ENCODE measurements around the gene MCMBP. TPM values are rescaled to one million over a fixed set of nuclear protein-coding genes. Genes with fewer than 3 reads are reported as not detected.

Gene MCMBP
- total RNA-seq, 1 experiment from 2014 or later = 60.6 TPM

DNA sequence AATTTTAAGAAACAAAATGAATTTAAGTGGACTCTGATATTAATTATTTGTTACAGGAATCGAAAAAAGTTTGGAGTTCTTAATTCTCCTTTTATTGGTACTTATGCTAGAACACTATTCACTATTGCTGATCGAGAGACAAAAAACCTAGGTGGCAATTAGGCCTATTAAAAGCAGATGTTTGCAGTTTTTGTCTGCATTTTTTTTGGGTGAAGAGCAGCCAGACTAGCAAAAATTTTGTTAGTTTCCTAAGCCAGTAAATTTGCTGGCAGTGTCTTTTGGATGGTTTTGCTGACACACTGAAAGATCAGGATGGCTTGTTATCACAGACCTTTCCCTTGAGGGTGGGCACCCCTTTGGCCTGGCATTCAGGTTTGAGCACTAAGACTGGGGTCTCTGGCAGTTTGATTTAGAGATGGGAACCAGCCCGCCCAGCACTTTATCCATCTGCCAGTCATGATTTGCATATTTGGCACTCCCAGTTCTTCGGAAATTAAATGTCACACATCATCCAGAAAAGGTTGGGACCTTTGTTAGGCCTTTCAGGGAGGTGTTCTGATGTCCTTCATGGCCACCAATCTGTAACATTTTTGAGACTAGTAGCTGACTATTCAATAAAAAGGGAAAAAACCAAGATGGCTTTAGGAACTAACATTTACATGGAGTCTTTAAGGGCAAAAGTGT, 89.5 kb downstream of the MCMBP start:
- no peak for DNase-seq (ENCODE audit: low read depth)

DNA sequence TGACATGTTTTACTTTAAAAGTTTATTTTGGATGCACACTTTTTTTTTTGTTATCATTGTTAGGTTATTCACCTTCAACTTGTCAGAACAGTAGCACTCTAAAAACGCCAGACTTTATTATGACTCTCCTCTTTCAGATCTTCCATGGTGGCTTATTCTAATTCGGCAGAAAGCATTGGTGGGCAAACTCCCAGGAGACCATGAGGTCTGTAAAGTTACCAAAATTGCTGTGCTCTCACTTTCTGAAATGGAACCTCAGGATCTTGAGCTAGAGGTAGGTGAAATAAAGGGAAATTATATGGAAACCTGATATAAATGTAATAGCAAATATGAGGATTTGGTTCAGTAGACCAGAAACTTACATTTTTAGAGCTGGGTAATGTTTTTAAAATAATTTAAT, 91.1 kb downstream of the MCMBP start:
- DNase-seq (ENCODE audit: low read depth) = no peak

GRCh38 chr10:119780879-119781480, 91.7 kb downstream of the MCMBP start:
- no peak for DNase-seq (ENCODE audit: low read depth)

Other genes with a start within 250 kb of the MCMBP start
- gene BAG3, start 221.5 kb downstream of the MCMBP start, total RNA-seq (2014; rRNA removed; shearing (Covaris generic)) = 6.9 and 9.4 TPM in 2 replicates
- gene INPP5F, start 146.8 kb downstream of the MCMBP start, total RNA-seq (2014; rRNA removed; shearing (Covaris generic)) = 7.9 and 12.9 TPM in 2 replicates
- 12.1 and 20.8 TPM in 2 replicates for gene SEC23IP, start 19.9 kb upstream of the MCMBP start, total RNA-seq (2014; rRNA removed; shearing (Covaris generic))